LNCAP (cell line): ENCODE data around the gene PHPT1.

Experiments used
- CTCF ChIP-seq: fragments of 450-650 bp; IDR thresholded peaks from 2 replicates; pipeline ENCODE4 v1.5.1; 2017; ENCODE audit warnings: mild to moderate bottlenecking

Gene PHPT1

GRCh38 chr9:136850866-136851775, 1.9 kb downstream of the PHPT1 start:
- no peak for TF ChIP-seq CTCF

- no peak for TF ChIP-seq CTCF
Measured at GRCh38 chr9:136851941-136852663, 2.9 kb downstream of the PHPT1 start, which contains the start of gene MAMDC4. Gene MAMDC4, plus strand, starts transcription at chr9:136852346. Its CDS starts 71 bp downstream, at chr9:136852417.

GRCh38 chr9:136852664-136853595, 3.7 kb downstream of the PHPT1 start:
- no peak for TF ChIP-seq CTCF

- no peak for TF ChIP-seq CTCF
Measured at GRCh38 chr9:136853596-136854112, 4.4 kb downstream of the PHPT1 start.

- TF ChIP-seq CTCF: no peak
Measured at GRCh38 chr9:136854113-136854841, 5.1 kb downstream of the PHPT1 start.

- TF ChIP-seq CTCF: no peak
Measured at GRCh38 chr9:136854842-136855460, 5.7 kb downstream of the PHPT1 start.
